ENCODE measurements around the gene FLVCR2.

GRCh38 chr14:75648066-75648838 is 69.8 kb downstream of the FLVCR2 start:
- TF ChIP-seq CTCF (IDR thresholded peaks at IDR 0.05; ENCODE audit: low read depth, low read length): no peak
- no peak for TF ChIP-seq POLR2A (IDR thresholded peaks at IDR 0.05; ENCODE audit: extremely low read depth, insufficient read length)
- TF ChIP-seq MAX (IDR thresholded peaks at IDR 0.05; ENCODE audit: low read depth, low read length): no peak
